Smooth muscle cell (in vitro differentiated cells): ENCODE results near the gene GUCY1A2. TPM values are rescaled to one million over a fixed set of nuclear protein-coding genes. Genes with fewer than 3 reads are reported as not detected.

ENCODE experiments used
- DNase-seq: peaks from one replicate; lab custom pipeline; 2025; ENCODE audit not compliant: unreplicated experiment; lab: John Stamatoyannopoulos, UW
- H2AFZ ChIP-seq: fragments of 200-600 bp; sonication (generic); 2 replicates; pipeline ENCODE4 v1.6.0; 2016; ENCODE audit warnings: antibody characterized with exemption, low read depth, mild to moderate bottlenecking
- H3F3A ChIP-seq: fragments of 200-600 bp; sonication (generic); 2 replicates; pipeline ENCODE4 v1.6.0; 2017; ENCODE audit warnings: antibody characterized with exemption, low read depth
- H3K27ac ChIP-seq: fragments of 200-600 bp; sonication (generic); 2 replicates; pipeline ENCODE4 v1.5.1; 2016; ENCODE audit warnings: low read depth, mild to moderate bottlenecking
- H3K27me3 ChIP-seq: fragments of 200-600 bp; sonication (generic); 2 replicates; pipeline ENCODE4 v1.6.1; 2016; ENCODE audit warnings: low read depth, mild to moderate bottlenecking
- H3K36me3 ChIP-seq: fragments of 200-600 bp; sonication (generic); 2 replicates; pipeline ENCODE4 v1.5.1; 2016; ENCODE audit warnings: low read depth
- H3K4me1 ChIP-seq: fragments of 200-600 bp; sonication (generic); 2 replicates; pipeline ENCODE4 v1.5.1; 2016; ENCODE audit warnings: low read depth
- H3K4me2 ChIP-seq: fragments of 200-600 bp; sonication (generic); 2 replicates; pipeline ENCODE4 v1.6.0; 2016; ENCODE audit warnings: mild to moderate bottlenecking
- H3K4me3 ChIP-seq: fragments of 200-600 bp; sonication (generic); 2 replicates; pipeline ENCODE4 v1.5.1; 2016; ENCODE audit warnings: mild to moderate bottlenecking
- H3K79me2 ChIP-seq: fragments of 200-600 bp; sonication (generic); 2 replicates; pipeline ENCODE4 v1.6.0; 2016; ENCODE audit warnings: low read depth, mild to moderate bottlenecking
- H3K9ac ChIP-seq: fragments of 200-600 bp; sonication (generic); 2 replicates; pipeline ENCODE4 v1.6.0; 2016; ENCODE audit warnings: low read depth
- H3K9me3 ChIP-seq: fragments of 200-600 bp; sonication (generic); replicated peaks from 2 replicates; pipeline ENCODE4 v1.5.1; 2016; ENCODE audit warnings: low read depth
- H4K20me1 ChIP-seq: fragments of 200-600 bp; sonication (generic); 2 replicates; pipeline ENCODE4 v1.6.0; 2016; ENCODE audit warnings: low read depth
- CTCF ChIP-seq: fragments of 200-600 bp; sonication (generic); IDR thresholded peaks from 2 replicates; pipeline ENCODE4 v1.5.1; 2017; ENCODE audit warnings: borderline replicate concordance, mild to moderate bottlenecking, antibody characterized with exemption; ENCODE audit not compliant: insufficient read depth, poor library complexity, severe bottlenecking
- WGBS: methylation state at CpG from one replicate; pipeline ENCODE4 v1.1.7; 2016; ENCODE audit warnings: low lambda C conversion rate; 5-methylcytosine and 5-hydroxymethylcytosine counted together
- polyA plus RNA-seq: library from polyadenylated mRNA; unstranded; fragments of >200 nt; fragmentation: Nextera tagmentation; extraction: Ambion mirVana; gene quantifications from 2 replicates; pipeline ENCODE4 v1.2.1, GENCODE V29; 2016
- total RNA-seq: library from RNA; depleted of rRNA; stranded (reverse); fragments of >200 nt; gene quantifications from 2 replicates; pipeline ENCODE4 v1.2.3, GENCODE V29; 2014

GUCY1A2 gene
- total and polyA plus RNA-seq, 2 experiments from 2014 or later = 0.08 to 1.1 TPM

GRCh38 chr11:106986261-106986660 lies 32.0 kb downstream of the GUCY1A2 start:
- Histone ChIP-seq H3K79me2 (no peaks in the 10 kb centered on the region), H3K9me3 (no peaks in the 10 kb centered on the region), H3K4me2 (no peak overlapping the region), H4K20me1 (no peaks in the 10 kb centered on the region), H3F3A (peaks cover 33% of the 10 kb centered on the region), H3K4me3 (no peak overlapping the region), H2AFZ (no peak overlapping the region), H3K9ac (no peak overlapping the region), H3K27me3 (no peaks in the 10 kb centered on the region), H3K27ac (peak overlapping the region; percentile 5), H3K36me3 (no peaks in the 10 kb centered on the region), H3K4me1 (peaks cover 10% of the 10 kb centered on the region)
- DNase-seq = no peak
- WGBS = 58% methylated on average over 3 of the region's 3 CpGs
- TF ChIP-seq CTCF = no peak

DNA sequence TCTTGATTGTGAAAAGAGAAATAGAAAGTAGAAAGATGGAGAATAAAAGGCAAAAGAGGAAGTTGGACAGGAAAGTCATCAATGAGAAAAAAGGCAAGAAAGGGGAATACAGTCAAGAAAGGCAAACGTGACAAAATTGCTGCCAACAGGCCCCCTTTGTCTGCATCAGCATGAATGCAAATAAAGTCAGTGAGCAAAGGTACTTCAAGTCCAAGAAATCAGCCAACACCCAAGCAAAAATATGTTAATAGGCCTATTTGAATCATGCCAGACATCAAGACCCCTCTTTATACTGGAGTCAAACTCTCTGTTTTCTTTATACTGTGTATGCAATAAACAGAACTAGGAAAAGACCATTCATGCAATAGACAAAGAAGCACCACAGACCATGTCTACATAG lies 34.3 kb downstream of the GUCY1A2 start:
- no peak overlapping the region for H3K4me3 ChIP-seq
- no peaks in the 10 kb centered on the region for H3K9me3 ChIP-seq
- H3K27ac ChIP-seq = no peak overlapping the region
- peaks cover 18% of the 10 kb centered on the region for H3F3A ChIP-seq
- H3K79me2 ChIP-seq = no peaks in the 10 kb centered on the region
- no peak overlapping the region for H3K4me2 ChIP-seq
- no peak overlapping the region for H3K9ac ChIP-seq
- 55% methylated on average over 1 of the region's 1 CpG for WGBS
- no peaks in the 10 kb centered on the region for H4K20me1 ChIP-seq
- TF ChIP-seq CTCF = no peak
- peaks cover 2% of the 10 kb centered on the region for H3K4me1 ChIP-seq
- no peak overlapping the region for H2AFZ ChIP-seq
- DNase-seq = no peak
- no peaks in the 10 kb centered on the region for H3K36me3 ChIP-seq
- no peaks in the 10 kb centered on the region for H3K27me3 ChIP-seq

- H3K4me2 ChIP-seq = no peak overlapping the region
- DNase-seq = no peak
- no peaks in the 10 kb centered on the region for H3K27me3 ChIP-seq
- no peaks in the 10 kb centered on the region for H3K79me2 ChIP-seq
- no peaks in the 10 kb centered on the region for H4K20me1 ChIP-seq
- no peak overlapping the region for H3K27ac ChIP-seq
- H3K9me3 ChIP-seq = no peaks in the 10 kb centered on the region
- 81% methylated on average over 4 of the region's 4 CpGs for WGBS
- no peak overlapping the region for H3K4me3 ChIP-seq
- no peak overlapping the region for H3K9ac ChIP-seq
- H2AFZ ChIP-seq = no peak overlapping the region
- peaks cover 12% of the 10 kb centered on the region for H3F3A ChIP-seq
- no peaks in the 10 kb centered on the region for H3K4me1 ChIP-seq
- no peak for TF ChIP-seq CTCF
- no peaks in the 10 kb centered on the region for H3K36me3 ChIP-seq
Measured at GRCh38 chr11:106983261-106983660, 35.0 kb downstream of the GUCY1A2 start.

GRCh38 chr11:106974831-106975230 lies 43.4 kb downstream of the GUCY1A2 start:
- no peak for DNase-seq

More at GRCh38 chr11:106974831-106975230, 43.4 kb downstream of the GUCY1A2 start:
- no peaks in the 10 kb centered on the region for H3F3A ChIP-seq
- H2AFZ ChIP-seq = no peak overlapping the region
- no peaks in the 10 kb centered on the region for H3K27me3 ChIP-seq
- TF ChIP-seq CTCF = no peak
- no peaks in the 10 kb centered on the region for H3K36me3 ChIP-seq
- H3K4me3 ChIP-seq = no peak overlapping the region
- H3K9me3 ChIP-seq = no peaks in the 10 kb centered on the region
- no peaks in the 10 kb centered on the region for H3K79me2 ChIP-seq
- no peaks in the 10 kb centered on the region for H4K20me1 ChIP-seq
- no peaks in the 10 kb centered on the region for H3K4me1 ChIP-seq
- no peak overlapping the region for H3K4me2 ChIP-seq
- H3K27ac ChIP-seq = no peak overlapping the region
- no peak overlapping the region for H3K9ac ChIP-seq
